Loucy (cell line): ENCODE results near the gene KLHL2.

ENCODE experiments used
- CTCF ChIP-seq: fragments of 200-600 bp; sonication (generic); conservative IDR thresholded peaks from 2 replicates; pipeline ENCODE4 v1.5.1; 2014; ENCODE audit warnings: mild to moderate bottlenecking, antibody characterized with exemption, low read length
- EZH2phosphoT487 ChIP-seq: fragments of 200-600 bp; IDR thresholded peaks from 2 replicates; pipeline ENCODE4 v1.6.1; 2018; ENCODE audit warnings: antibody characterized with exemption, mild to moderate bottlenecking, moderate library complexity, borderline replicate concordance

- TF ChIP-seq CTCF (no peak), EZH2phosphoT487 (no peak)
Observed at GRCh38 chr4:165294907-165295306, 87.5 kb downstream of the KLHL2 start.
